B cell (primary cell): ENCODE measurements around the gene HAGHL. TPM values are rescaled to one million over a fixed set of nuclear protein-coding genes. Genes with fewer than 3 reads are reported as not detected.

Source experiments
- ATAC-seq: fragments of 200-7000 bp; cut with Tn5 transposase; one replicate; pipeline ENCODE4 v1.10.0; 2021; ENCODE audit warnings: low read depth, mild to moderate bottlenecking, moderate number of reproducible peaks, moderate library complexity
- CTCF ChIA-PET: fragments of 350-600 bp; sonication (Branson Sonifier 250); formaldehyde crosslinking; loops from one replicate; lab custom pipeline; 2021; ENCODE audit warnings: antibody characterized with exemption, inconsistent platforms; lab: Charles Lee
- POLR2A ChIA-PET: fragments of 350-600 bp; sonication (Branson Sonifier 250); formaldehyde crosslinking; loops from one replicate; lab custom pipeline; 2021; ENCODE audit warnings: antibody characterized with exemption; lab: Charles Lee
- DNase-seq: peaks from one replicate; pipeline ENCODE4 v3.0.0; 2013
- H2AFZ ChIP-seq: 2 replicates; pipeline ENCODE4 v1.6.1; 2012; ENCODE audit warnings: mild to moderate bottlenecking, low read depth, low read length; ENCODE audit not compliant: insufficient read depth, poor library complexity, severe bottlenecking
- H3K27ac ChIP-seq, 2 donors: 1 replicate in 1 of 2; 2 replicates in 1 of 2; pipeline ENCODE4 v1.5.1; 2012 to 2013; ENCODE audit warnings: low read length in 2 of 2, mild to moderate bottlenecking in 2 of 2, moderate library complexity in 1 of 2
- H3K27me3 ChIP-seq, 4 experiments: fragments of 200-600 bp in 1 of 4; sonication (generic) in 1 of 4; replicated peaks in 1 of 4; 1 replicate in 2 of 4; 2 replicates in 2 of 4; pipeline versions ENCODE4 v1.6.1 to v1.7.0; 2013 to 2016; ENCODE audit warnings: low read length in 3 of 4, mild to moderate bottlenecking in 2 of 4, mixed read lengths in 1 of 4, moderate library complexity in 1 of 4; ENCODE audit not compliant: insufficient read depth in 4 of 4, control insufficient read depth in 3 of 4; ENCODE audit errors: control extremely low read depth in 1 of 4
- H3K36me3 ChIP-seq, 2 experiments: replicated peaks in 1 of 2; 1 replicate in 1 of 2; 2 replicates in 1 of 2; pipeline versions ENCODE4 v1.6.1 to v1.7.1; 2013; ENCODE audit warnings: low read length in 1 of 2; ENCODE audit not compliant: insufficient read depth in 2 of 2, control insufficient read depth in 1 of 2; ENCODE audit errors: control extremely low read depth in 1 of 2, extremely low read depth in 1 of 2
- H3K4me1 ChIP-seq, 2 donors: fragments of 200-600 bp in 1 of 2; sonication (generic) in 1 of 2; 1 replicate in 1 of 2; 2 replicates in 1 of 2; pipeline versions ENCODE4 v1.5.1 to v1.6.1; 2013 to 2017; ENCODE audit warnings: low read length in 2 of 2; ENCODE audit not compliant: control insufficient read depth in 2 of 2, insufficient read depth in 2 of 2
- H3K4me2 ChIP-seq: replicated peaks from 2 replicates; pipeline ENCODE3; 2012; ENCODE audit warnings: mild to moderate bottlenecking, low read depth, low read length; ENCODE audit not compliant: poor library complexity, severe bottlenecking
- H3K4me3 ChIP-seq, 5 experiments: fragments of 200-600 bp in 1 of 5; sonication (generic) in 1 of 5; 1 replicate in 3 of 5; 2 replicates in 2 of 5; pipeline versions ENCODE4 v1.5.1 to v1.7.0; 2011 to 2016; ENCODE audit warnings: low read length in 4 of 5, mild to moderate bottlenecking in 4 of 5, low read depth in 2 of 5, control low read depth in 1 of 5, moderate library complexity in 1 of 5; ENCODE audit not compliant: insufficient read depth in 1 of 5; ENCODE audit errors: control extremely low read depth in 1 of 5, extremely low read depth in 1 of 5
- H3K79me2 ChIP-seq: fragments of 200-600 bp; sonication (generic); one replicate; pipeline ENCODE4 v1.6.0; 2016; ENCODE audit warnings: low read length; ENCODE audit not compliant: control insufficient read depth, insufficient read depth
- H3K9ac ChIP-seq: fragments of 200-600 bp; sonication (generic); 2 replicates; pipeline ENCODE4 v1.6.1; 2017; ENCODE audit warnings: mild to moderate bottlenecking, low read length, moderate library complexity
- H3K9me3 ChIP-seq, 3 donors: one replicate each; pipeline versions ENCODE4 v1.6.1 to v1.7.1; 2013; ENCODE audit warnings: low read length in 2 of 3; ENCODE audit not compliant: control insufficient read depth in 2 of 3, insufficient read depth in 1 of 3; ENCODE audit errors: control extremely low read depth in 1 of 3
- H4K20me1 ChIP-seq: 2 replicates; pipeline ENCODE4 v1.6.0; 2012; ENCODE audit warnings: mild to moderate bottlenecking, low read length; ENCODE audit not compliant: insufficient read depth, control insufficient read depth, poor library complexity, severe bottlenecking
- H3K27ac Mint-ChIP-seq: one replicate; pipeline ENCODE4 v1.8.0; 2021; ENCODE audit warnings: mixed read lengths
- H3K27me3 Mint-ChIP-seq: one replicate; pipeline ENCODE4 v1.8.0; 2021; ENCODE audit warnings: mixed read lengths
- H3K4me1 Mint-ChIP-seq: one replicate; pipeline ENCODE4 v1.8.0; 2021; ENCODE audit warnings: mixed read lengths
- H3K4me3 Mint-ChIP-seq: one replicate; pipeline ENCODE4 v1.8.0; 2021; ENCODE audit warnings: mixed read lengths
- H3K9me3 Mint-ChIP-seq: one replicate; pipeline ENCODE4 v1.8.0; 2022; ENCODE audit warnings: mixed read lengths; ENCODE audit not compliant: insufficient read depth
- EZH2 ChIP-seq: IDR thresholded peaks from 2 replicates; pipeline ENCODE4 v1.6.1; 2012; ENCODE audit warnings: borderline replicate concordance, low read depth, mild to moderate bottlenecking, moderate library complexity, low read length; ENCODE audit not compliant: insufficient read depth, poor library complexity, severe bottlenecking
- WGBS: methylation state at CpG from one replicate; pipeline ENCODE4 v1.1.5; 2013; ENCODE audit warnings: missing lambda C conversion rate; ENCODE audit not compliant: insufficient coverage; 5-methylcytosine and 5-hydroxymethylcytosine counted together
- intact Hi-C: fragments of 100-400 bp; cut with micrococcal nuclease; formaldehyde crosslinking; loops from one replicate; pipeline ENCODE4 v1.10.0; 2022
- polyA plus RNA-seq: library from polyadenylated mRNA; depleted of rRNA; stranded (reverse); fragments of >200 nt; gene quantifications from 2 replicates; pipeline ENCODE4 v1.2.3, GENCODE V29; 2012
- total RNA-seq, 2 donors: library from RNA; stranded (reverse); fragments of 120-200 nt in 1 of 2; gene quantifications; 1 replicate in 1 of 2; 2 replicates in 1 of 2; pipeline versions ENCODE4 v1.2.3 to v1.2.4, GENCODE V29; 2013 to 2022
- TF ChIP-seq, protein P1 (sequence below): fragments of 200-600 bp; IDR thresholded peaks from one replicate; pipeline ENCODE4 v1.8.0; 2022; ENCODE audit warnings: antibody characterized with exemption, mild to moderate bottlenecking

Gene HAGHL
- total and polyA plus RNA-seq, 2 donors (not counting 1 experiment from before 2014, with no cell fraction given): 32.3 to 87.1 TPM

DNA sequence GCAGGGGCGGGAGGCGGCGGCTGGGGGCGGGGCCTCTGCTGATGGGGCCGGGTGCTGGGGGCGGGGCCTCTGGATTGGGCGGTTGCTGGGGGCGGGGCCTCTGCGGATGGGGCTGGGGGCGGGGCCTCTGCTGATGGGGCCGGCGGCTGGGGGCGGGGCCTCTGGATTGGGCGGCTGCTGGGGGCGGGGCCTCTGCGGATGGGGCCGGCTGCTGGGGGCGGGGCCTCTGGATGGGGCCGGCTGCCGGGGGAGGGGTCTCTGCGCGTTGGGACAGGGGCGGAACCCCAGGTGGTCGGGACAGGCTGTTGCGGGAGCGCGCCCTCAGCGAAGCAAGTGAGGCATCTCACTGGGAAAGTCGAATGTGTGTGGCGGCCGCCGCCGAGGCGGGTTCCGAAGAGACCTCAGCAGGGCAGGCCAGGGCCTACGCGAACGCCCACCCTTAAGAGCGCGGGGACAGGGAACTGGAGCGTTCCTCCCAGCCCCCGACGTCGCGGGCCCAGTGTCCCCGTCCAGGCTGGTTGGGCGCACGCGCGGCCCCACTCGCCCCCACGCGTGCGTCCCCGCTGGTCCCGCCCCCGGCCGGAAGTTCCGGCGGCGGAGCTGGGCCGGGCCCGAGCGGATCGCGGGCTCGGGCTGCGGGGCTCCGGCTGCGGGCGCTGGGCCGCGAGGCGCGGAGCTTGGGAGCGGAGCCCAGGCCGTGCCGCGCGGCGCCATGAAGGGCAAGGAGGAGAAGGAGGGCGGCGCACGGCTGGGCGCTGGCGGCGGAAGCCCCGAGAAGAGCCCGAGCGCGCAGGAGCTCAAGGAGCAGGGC lies 46.9 kb upstream of the HAGHL start, which contains the start of gene STUB1:
STUB1 (plus strand) TSS at position 597 of the 811 bp plus-strand sequence; CDS start at position 713, 116 bp downstream.
- Mint-ChIP-seq H3K4me3 (peak within 1 kb of the TSS; percentile 89), H3K27me3 (peaks cover 3% of the 10 kb centered on the region), H3K4me1 (peaks cover 41% of the 10 kb centered on the region), H3K27ac (peak within 1 kb of the TSS; percentile 94), H3K9me3 (no peaks in the 10 kb centered on the region)
- H3K4me3 ChIP-seq: peak within 1 kb of the TSS; percentile 22 to 84 (median 65)
- under 1% methylated on average over 85 of the region's 91 CpGs for WGBS
- ChIA-PET CTCF (interaction anchor here (0.8 kb wide), 1 partner anchor 10 kb away, joined by 3 read pairs; the partner anchor contains the start of gene WDR24), POLR2A (interaction anchor here (0.8 to 1.1 kb wide), 2 partner anchors 10 to 154 kb away, joined by 3 to 6 read pairs; partner anchors contain the start of gene WDR24)
- peaks cover 0 to 17% of the 10 kb centered on the region in 2 experiments for H3K36me3 ChIP-seq
- peak within 1 kb of the TSS; percentile 74 to 81 for H3K27ac ChIP-seq
- peak within 1 kb of the TSS; percentile 85 for H2AFZ ChIP-seq
- peaks cover 29% of the 10 kb centered on the region for H3K79me2 ChIP-seq
- H3K9ac ChIP-seq: peak within 1 kb of the TSS; percentile 73
- intact Hi-C loops: loop anchor here (1.0 to 5.0 kb wide), 5 partner anchors 12 to 997 kb away; partner anchors contain the start of genes ANTKMT, JPT2, METTL26 and RHOT2
- peaks cover 29 to 66% of the 10 kb centered on the region in 2 donors for H3K4me1 ChIP-seq
- peak; percentile 93 for DNase-seq
- ATAC-seq: peak; percentile 74
- TF ChIP-seq, protein P1, sequence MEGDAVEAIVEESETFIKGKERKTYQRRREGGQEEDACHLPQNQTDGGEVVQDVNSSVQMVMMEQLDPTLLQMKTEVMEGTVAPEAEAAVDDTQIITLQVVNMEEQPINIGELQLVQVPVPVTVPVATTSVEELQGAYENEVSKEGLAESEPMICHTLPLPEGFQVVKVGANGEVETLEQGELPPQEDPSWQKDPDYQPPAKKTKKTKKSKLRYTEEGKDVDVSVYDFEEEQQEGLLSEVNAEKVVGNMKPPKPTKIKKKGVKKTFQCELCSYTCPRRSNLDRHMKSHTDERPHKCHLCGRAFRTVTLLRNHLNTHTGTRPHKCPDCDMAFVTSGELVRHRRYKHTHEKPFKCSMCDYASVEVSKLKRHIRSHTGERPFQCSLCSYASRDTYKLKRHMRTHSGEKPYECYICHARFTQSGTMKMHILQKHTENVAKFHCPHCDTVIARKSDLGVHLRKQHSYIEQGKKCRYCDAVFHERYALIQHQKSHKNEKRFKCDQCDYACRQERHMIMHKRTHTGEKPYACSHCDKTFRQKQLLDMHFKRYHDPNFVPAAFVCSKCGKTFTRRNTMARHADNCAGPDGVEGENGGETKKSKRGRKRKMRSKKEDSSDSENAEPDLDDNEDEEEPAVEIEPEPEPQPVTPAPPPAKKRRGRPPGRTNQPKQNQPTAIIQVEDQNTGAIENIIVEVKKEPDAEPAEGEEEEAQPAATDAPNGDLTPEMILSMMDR: no peak
- no peak for TF ChIP-seq EZH2
- peaks cover 0 to 19% (median 8%) of the 10 kb centered on the region in 4 experiments for H3K27me3 ChIP-seq
- peaks cover 0 to 7% (median 0%) of the 10 kb centered on the region in 3 donors for H3K9me3 ChIP-seq
- H3K4me2 ChIP-seq: peak within 1 kb of the TSS; percentile 99
- peaks cover 31% of the 10 kb centered on the region for H4K20me1 ChIP-seq
